DND-41 (cell line): ENCODE results near the gene TBC1D10A.

ENCODE experiments used
- ATAC-seq: fragments of 200-7000 bp; cut with Tn5 transposase; 3 replicates; pipeline ENCODE4 v1.9.1; 2021; ENCODE audit warnings: low read depth; ENCODE audit not compliant: insufficient read depth
- DNase-seq: peaks from one replicate; pipeline ENCODE4 v3.0.0-alpha.2; 2020
- H2AFZ ChIP-seq: 2 replicates; pipeline ENCODE4 v1.6.0; 2012; ENCODE audit warnings: low read depth, low read length
- H3K27ac ChIP-seq: 2 replicates; pipeline ENCODE4 v1.5.1; 2012; ENCODE audit warnings: low read length, inconsistent platforms
- H3K27me3 ChIP-seq: fragments of 200-600 bp; sonication (generic); 2 replicates; pipeline ENCODE4 v1.6.0; 2012; ENCODE audit warnings: low read length, mild to moderate bottlenecking, inconsistent platforms; ENCODE audit not compliant: insufficient read depth, poor library complexity
- H3K36me3 ChIP-seq: 2 replicates; pipeline ENCODE4 v1.5.1; 2012; ENCODE audit warnings: low read length, inconsistent platforms; ENCODE audit not compliant: insufficient read depth
- H3K4me1 ChIP-seq: 2 replicates; pipeline ENCODE4 v1.5.1; 2012; ENCODE audit warnings: mild to moderate bottlenecking, low read length; ENCODE audit not compliant: insufficient read depth
- H3K4me2 ChIP-seq: 2 replicates; pipeline ENCODE4 v1.6.0; 2012; ENCODE audit warnings: mild to moderate bottlenecking, moderate library complexity, low read length, inconsistent platforms; ENCODE audit not compliant: insufficient read depth
- H3K4me3 ChIP-seq, 2 experiments: fragments of 200-600 bp in 1 of 2; shearing (Covaris generic) in 1 of 2; 2 replicates each; pipeline ENCODE4 v1.5.1; 2012 to 2016; ENCODE audit warnings: inconsistent platforms in 2 of 2, low read length in 2 of 2, mild to moderate bottlenecking in 2 of 2, low read depth in 1 of 2, moderate library complexity in 1 of 2
- H3K79me2 ChIP-seq: 2 replicates; pipeline ENCODE4 v1.6.0; 2012; ENCODE audit warnings: low read length, inconsistent platforms; ENCODE audit not compliant: insufficient read depth
- H3K9ac ChIP-seq: 2 replicates; pipeline ENCODE4 v1.6.0; 2012; ENCODE audit warnings: low read depth, mild to moderate bottlenecking, inconsistent platforms, low read length, moderate library complexity
- H3K9me3 ChIP-seq: 2 replicates; pipeline ENCODE4 v1.5.1; 2012; ENCODE audit warnings: low read length, moderate library complexity, mild to moderate bottlenecking, inconsistent platforms; ENCODE audit not compliant: insufficient read depth, severe bottlenecking
- H4K20me1 ChIP-seq: 2 replicates; pipeline ENCODE4 v1.6.0; 2012; ENCODE audit warnings: low read length; ENCODE audit not compliant: insufficient read depth
- EZH2 ChIP-seq: IDR thresholded peaks from 3 replicates; pipeline ENCODE4 v1.6.1; 2012; ENCODE audit warnings: borderline replicate concordance, low read depth, mild to moderate bottlenecking, moderate library complexity, low read length, inconsistent platforms; ENCODE audit not compliant: severe bottlenecking
- TF ChIP-seq, protein P1 (sequence below): IDR thresholded peaks from 2 replicates; pipeline ENCODE4 v1.5.1; 2012; ENCODE audit warnings: borderline replicate concordance, low read length, moderate library complexity, mild to moderate bottlenecking; ENCODE audit not compliant: poor library complexity, severe bottlenecking; ENCODE audit errors: extremely low read depth

TBC1D10A gene

GRCh38 chr22:30361916-30362650 lies 35.3 kb upstream of the TBC1D10A start:
- Histone ChIP-seq H3K27me3 (no peaks in the 10 kb centered on the region), H3K27ac (no peak overlapping the region), H3K4me2 (no peak overlapping the region), H3K9me3 (no peaks in the 10 kb centered on the region), H3K4me3 (no peak overlapping the region), H4K20me1 (no peaks in the 10 kb centered on the region), H3K4me1 (peaks cover 16% of the 10 kb centered on the region), H2AFZ (no peak overlapping the region), H3K9ac (no peak overlapping the region), H3K36me3 (no peaks in the 10 kb centered on the region), H3K79me2 (no peaks in the 10 kb centered on the region)
- DNase-seq, result no peak
- TF ChIP-seq, protein P1, sequence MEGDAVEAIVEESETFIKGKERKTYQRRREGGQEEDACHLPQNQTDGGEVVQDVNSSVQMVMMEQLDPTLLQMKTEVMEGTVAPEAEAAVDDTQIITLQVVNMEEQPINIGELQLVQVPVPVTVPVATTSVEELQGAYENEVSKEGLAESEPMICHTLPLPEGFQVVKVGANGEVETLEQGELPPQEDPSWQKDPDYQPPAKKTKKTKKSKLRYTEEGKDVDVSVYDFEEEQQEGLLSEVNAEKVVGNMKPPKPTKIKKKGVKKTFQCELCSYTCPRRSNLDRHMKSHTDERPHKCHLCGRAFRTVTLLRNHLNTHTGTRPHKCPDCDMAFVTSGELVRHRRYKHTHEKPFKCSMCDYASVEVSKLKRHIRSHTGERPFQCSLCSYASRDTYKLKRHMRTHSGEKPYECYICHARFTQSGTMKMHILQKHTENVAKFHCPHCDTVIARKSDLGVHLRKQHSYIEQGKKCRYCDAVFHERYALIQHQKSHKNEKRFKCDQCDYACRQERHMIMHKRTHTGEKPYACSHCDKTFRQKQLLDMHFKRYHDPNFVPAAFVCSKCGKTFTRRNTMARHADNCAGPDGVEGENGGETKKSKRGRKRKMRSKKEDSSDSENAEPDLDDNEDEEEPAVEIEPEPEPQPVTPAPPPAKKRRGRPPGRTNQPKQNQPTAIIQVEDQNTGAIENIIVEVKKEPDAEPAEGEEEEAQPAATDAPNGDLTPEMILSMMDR, result no peak
- TF ChIP-seq EZH2, result no peak
- ATAC-seq, result peak; percentile 62; the same call in 1 of the 3 replicates

DNA sequence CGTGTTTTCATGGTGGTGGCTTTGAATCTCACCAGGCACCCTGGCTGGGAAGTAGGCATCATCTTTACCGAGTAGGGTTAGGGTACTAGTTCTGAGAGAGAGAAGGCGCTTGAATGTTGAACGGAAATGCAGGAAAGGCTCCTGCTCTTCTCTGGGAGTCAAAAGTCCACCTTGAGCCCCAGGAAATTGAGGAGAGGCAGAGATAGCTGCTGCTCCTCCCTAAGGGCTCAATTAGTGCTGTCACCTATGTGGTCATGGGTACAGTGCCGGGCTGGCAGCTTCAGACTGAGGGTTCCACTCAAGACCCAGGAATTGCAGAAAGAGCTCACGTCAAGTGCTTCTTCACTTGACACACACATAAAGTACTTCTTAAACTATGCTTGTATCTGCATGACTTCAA lies 31.8 kb upstream of the TBC1D10A start:
- peaks cover 27% of the 10 kb centered on the region for H4K20me1 ChIP-seq
- peaks cover 21% of the 10 kb centered on the region for H3K36me3 ChIP-seq
- ATAC-seq (no peak), DNase-seq (no peak)
- no peak overlapping the region for H3K4me3 ChIP-seq
- H3K9ac ChIP-seq, result no peak overlapping the region
- H3K27me3 ChIP-seq, result no peaks in the 10 kb centered on the region
- no peak overlapping the region for H3K27ac ChIP-seq
- no peak overlapping the region for H2AFZ ChIP-seq
- TF ChIP-seq, protein P1, result no peak
- TF ChIP-seq EZH2, result no peak
- H3K79me2 ChIP-seq, result peaks cover 35% of the 10 kb centered on the region
- H3K4me2 ChIP-seq, result no peak overlapping the region
- no peaks in the 10 kb centered on the region for H3K9me3 ChIP-seq
- peaks cover 42% of the 10 kb centered on the region for H3K4me1 ChIP-seq

- Histone ChIP-seq H3K79me2 (peaks cover 42% of the 10 kb centered on the region), H3K27me3 (no peaks in the 10 kb centered on the region), H3K4me1 (peaks cover 42% of the 10 kb centered on the region), H3K9ac (peak overlapping the region; percentile 98; the same call in 1 of the 2 replicates), H3K36me3 (peaks cover 27% of the 10 kb centered on the region), H4K20me1 (peaks cover 32% of the 10 kb centered on the region), H3K27ac (no peak overlapping the region), H3K4me3 (no peak overlapping the region), H3K4me2 (peak overlapping the region; percentile 78), H3K9me3 (no peaks in the 10 kb centered on the region), H2AFZ (no peak overlapping the region)
- no peak for DNase-seq
- TF ChIP-seq, protein P1, result no peak
- no peak for TF ChIP-seq EZH2
- no peak for ATAC-seq
These were observed 31.0 kb upstream of the TBC1D10A start for GRCh38 chr22:30357650-30358215.
